Cardiac muscle cell (in vitro differentiated cells and primary cell): ENCODE data around the gene IZUMO4. TPM values are rescaled to one million over a fixed set of nuclear protein-coding genes. Genes with fewer than 3 reads are reported as not detected.

Experiments
- DNase-seq, 2 donors: peaks; one replicate each; pipeline versions ENCODE4 v3.0.0 to v3.0.0-alpha.2; 2010 to 2017; ENCODE audit warnings: low read depth in 1 of 2, low spot score in 1 of 2
- H3K27ac ChIP-seq: fragments of 200-600 bp; sonication (generic); 2 replicates; pipeline ENCODE4 v1.5.1; 2016
- H3K27me3 ChIP-seq: fragments of 200-600 bp; sonication (generic); 2 replicates; pipeline ENCODE4 v1.6.0; 2016; ENCODE audit warnings: control low read depth
- H3K36me3 ChIP-seq: fragments of 200-600 bp; sonication (generic); 2 replicates; pipeline ENCODE4 v1.5.1; 2016; ENCODE audit warnings: control low read depth
- H3K4me1 ChIP-seq: fragments of 200-600 bp; sonication (generic); 2 replicates; pipeline ENCODE4 v1.8.1; 2017; ENCODE audit warnings: low read depth, mild to moderate bottlenecking, mixed run types
- H3K4me3 ChIP-seq: fragments of 200-600 bp; sonication (generic); 2 replicates; pipeline ENCODE4 v1.5.1; 2016; ENCODE audit warnings: mild to moderate bottlenecking
- H3K9me3 ChIP-seq: fragments of 200-600 bp; sonication (generic); 2 replicates; pipeline ENCODE4 v1.5.1; 2017; ENCODE audit warnings: low read depth, mild to moderate bottlenecking, control low read depth
- CTCF ChIP-seq: IDR thresholded peaks from 2 replicates; pipeline ENCODE4 v1.5.1; 2012; ENCODE audit warnings: low read depth, mild to moderate bottlenecking, low read length
- polyA plus RNA-seq: library from polyadenylated mRNA; unstranded; fragments of >200 nt; fragmentation: Nextera tagmentation; extraction: Ambion mirVana; gene quantifications from 2 replicates; pipeline ENCODE4 v1.2.1, GENCODE V29; 2016
- total RNA-seq: library from RNA; depleted of rRNA; stranded (reverse); fragments of >200 nt; gene quantifications from 2 replicates; pipeline ENCODE4 v1.2.3, GENCODE V29; 2016

The IZUMO4 gene
- total and polyA plus RNA-seq, 2 experiments from 2014 or later = 2.6 to 10.5 TPM

GRCh38 chr19:2139385-2140137, 42.8 kb downstream of the IZUMO4 start:
- Histone ChIP-seq H3K36me3 (peaks cover 9% of the 10 kb centered on the region), H3K4me1 (no peaks in the 10 kb centered on the region), H3K4me3 (no peak overlapping the region), H3K27me3 (no peaks in the 10 kb centered on the region), H3K27ac (no peak overlapping the region), H3K9me3 (no peaks in the 10 kb centered on the region)
- no peak for DNase-seq
- TF ChIP-seq CTCF = no peak

GRCh38 chr19:2140138-2140569, 43.4 kb downstream of the IZUMO4 start:
- no peak for TF ChIP-seq CTCF
- Histone ChIP-seq H3K27ac (no peak overlapping the region), H3K27me3 (no peaks in the 10 kb centered on the region), H3K4me3 (no peak overlapping the region), H3K9me3 (no peaks in the 10 kb centered on the region), H3K4me1 (no peaks in the 10 kb centered on the region), H3K36me3 (peaks cover 9% of the 10 kb centered on the region)
- no peak for DNase-seq

- Histone ChIP-seq H3K9me3 (no peaks in the 10 kb centered on the region), H3K27ac (no peak overlapping the region), H3K4me1 (no peaks in the 10 kb centered on the region), H3K36me3 (peaks cover 6% of the 10 kb centered on the region), H3K27me3 (no peaks in the 10 kb centered on the region), H3K4me3 (no peak overlapping the region)
- no peak for DNase-seq
- TF ChIP-seq CTCF = no peak
These were observed 45.6 kb downstream of the IZUMO4 start for GRCh38 chr19:2142173-2142829.

- Histone ChIP-seq H3K27me3 (no peaks in the 10 kb centered on the region), H3K36me3 (no peaks in the 10 kb centered on the region), H3K4me1 (no peaks in the 10 kb centered on the region), H3K27ac (no peak overlapping the region), H3K4me3 (no peak overlapping the region), H3K9me3 (no peaks in the 10 kb centered on the region)
- DNase-seq = no peak
- no peak for TF ChIP-seq CTCF
These were observed 47.5 kb downstream of the IZUMO4 start for GRCh38 chr19:2144190-2144589.

- no peak for TF ChIP-seq CTCF
- H3K4me3 ChIP-seq = no peak overlapping the region
- H3K4me1 ChIP-seq = peaks cover 10% of the 10 kb centered on the region
- no peaks in the 10 kb centered on the region for H3K36me3 ChIP-seq
- no peak overlapping the region for H3K27ac ChIP-seq
- peak in 1 of 2 donors; percentile 29 for DNase-seq
- no peaks in the 10 kb centered on the region for H3K27me3 ChIP-seq
- H3K9me3 ChIP-seq = no peaks in the 10 kb centered on the region
These were observed 49.1 kb downstream of the IZUMO4 start for GRCh38 chr19:2145831-2146241.
